H1 (cell line): ENCODE measurements around the gene ABLIM1. TPM values are rescaled to one million over a fixed set of nuclear protein-coding genes. Genes with fewer than 3 reads are reported as not detected.

Experiments
- polyA plus RNA-seq, 7 experiments: library from polyadenylated mRNA; depleted of rRNA in 3 of 7; stranded (reverse) in 5 of 7; unstranded in 2 of 7; fragments of >200 nt in 5 of 7; fragments of 200-250 nt in 2 of 7; gene quantifications; 1 replicate in 5 of 7; 2 replicates in 1 of 7; 4 replicates in 1 of 7; pipeline versions ENCODE4 v1.2.1 to v1.2.3, GENCODE V29; 2011 to 2013; ENCODE audit warnings: missing spikeins in 2 of 7, mixed read lengths in 2 of 7
- total RNA-seq: library from RNA; stranded (reverse); fragmentation: NEBNext Ultra II Directional; extraction: Animal tissue kit (Norgen Biotek cat#: 25700); gene quantifications from 2 replicates; pipeline ENCODE4 v1.2.1, GENCODE V29; 2021
- TF ChIP-seq, protein P1 (sequence below): fragments of 300-600 bp; sonication (generic); IDR thresholded peaks from 2 replicates; pipeline ENCODE4 v1.7.1; 2012; ENCODE audit warnings: low read length, moderate library complexity, mild to moderate bottlenecking, inconsistent platforms; ENCODE audit not compliant: insufficient replicate concordance

ABLIM1 gene
- total and polyA plus RNA-seq, 2 of the 8 experiments (the other 6 are each of a cell fraction or from before 2014, with no cell fraction given) = 51.2 to 51.7 TPM

DNA sequence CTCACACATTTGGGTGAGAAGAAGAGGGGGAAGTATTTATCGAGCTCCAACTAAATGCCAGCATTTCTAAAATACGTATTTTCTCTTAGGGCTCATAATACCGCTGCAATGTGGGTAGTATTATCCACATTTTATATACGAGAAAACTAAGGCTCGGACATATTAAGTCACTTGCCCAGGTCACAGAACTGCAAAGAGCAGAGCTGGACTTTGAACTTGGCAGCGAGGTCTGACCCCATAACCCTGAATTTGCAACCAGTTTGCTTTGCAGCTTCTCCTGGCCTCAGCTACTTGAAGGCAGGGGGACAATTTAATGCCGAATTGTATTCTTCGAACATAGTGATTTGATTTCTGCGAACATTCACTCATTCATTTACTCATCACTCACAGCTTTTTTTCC is 7.2 kb downstream of the ABLIM1 start (continued):
- TF ChIP-seq, protein P1, sequence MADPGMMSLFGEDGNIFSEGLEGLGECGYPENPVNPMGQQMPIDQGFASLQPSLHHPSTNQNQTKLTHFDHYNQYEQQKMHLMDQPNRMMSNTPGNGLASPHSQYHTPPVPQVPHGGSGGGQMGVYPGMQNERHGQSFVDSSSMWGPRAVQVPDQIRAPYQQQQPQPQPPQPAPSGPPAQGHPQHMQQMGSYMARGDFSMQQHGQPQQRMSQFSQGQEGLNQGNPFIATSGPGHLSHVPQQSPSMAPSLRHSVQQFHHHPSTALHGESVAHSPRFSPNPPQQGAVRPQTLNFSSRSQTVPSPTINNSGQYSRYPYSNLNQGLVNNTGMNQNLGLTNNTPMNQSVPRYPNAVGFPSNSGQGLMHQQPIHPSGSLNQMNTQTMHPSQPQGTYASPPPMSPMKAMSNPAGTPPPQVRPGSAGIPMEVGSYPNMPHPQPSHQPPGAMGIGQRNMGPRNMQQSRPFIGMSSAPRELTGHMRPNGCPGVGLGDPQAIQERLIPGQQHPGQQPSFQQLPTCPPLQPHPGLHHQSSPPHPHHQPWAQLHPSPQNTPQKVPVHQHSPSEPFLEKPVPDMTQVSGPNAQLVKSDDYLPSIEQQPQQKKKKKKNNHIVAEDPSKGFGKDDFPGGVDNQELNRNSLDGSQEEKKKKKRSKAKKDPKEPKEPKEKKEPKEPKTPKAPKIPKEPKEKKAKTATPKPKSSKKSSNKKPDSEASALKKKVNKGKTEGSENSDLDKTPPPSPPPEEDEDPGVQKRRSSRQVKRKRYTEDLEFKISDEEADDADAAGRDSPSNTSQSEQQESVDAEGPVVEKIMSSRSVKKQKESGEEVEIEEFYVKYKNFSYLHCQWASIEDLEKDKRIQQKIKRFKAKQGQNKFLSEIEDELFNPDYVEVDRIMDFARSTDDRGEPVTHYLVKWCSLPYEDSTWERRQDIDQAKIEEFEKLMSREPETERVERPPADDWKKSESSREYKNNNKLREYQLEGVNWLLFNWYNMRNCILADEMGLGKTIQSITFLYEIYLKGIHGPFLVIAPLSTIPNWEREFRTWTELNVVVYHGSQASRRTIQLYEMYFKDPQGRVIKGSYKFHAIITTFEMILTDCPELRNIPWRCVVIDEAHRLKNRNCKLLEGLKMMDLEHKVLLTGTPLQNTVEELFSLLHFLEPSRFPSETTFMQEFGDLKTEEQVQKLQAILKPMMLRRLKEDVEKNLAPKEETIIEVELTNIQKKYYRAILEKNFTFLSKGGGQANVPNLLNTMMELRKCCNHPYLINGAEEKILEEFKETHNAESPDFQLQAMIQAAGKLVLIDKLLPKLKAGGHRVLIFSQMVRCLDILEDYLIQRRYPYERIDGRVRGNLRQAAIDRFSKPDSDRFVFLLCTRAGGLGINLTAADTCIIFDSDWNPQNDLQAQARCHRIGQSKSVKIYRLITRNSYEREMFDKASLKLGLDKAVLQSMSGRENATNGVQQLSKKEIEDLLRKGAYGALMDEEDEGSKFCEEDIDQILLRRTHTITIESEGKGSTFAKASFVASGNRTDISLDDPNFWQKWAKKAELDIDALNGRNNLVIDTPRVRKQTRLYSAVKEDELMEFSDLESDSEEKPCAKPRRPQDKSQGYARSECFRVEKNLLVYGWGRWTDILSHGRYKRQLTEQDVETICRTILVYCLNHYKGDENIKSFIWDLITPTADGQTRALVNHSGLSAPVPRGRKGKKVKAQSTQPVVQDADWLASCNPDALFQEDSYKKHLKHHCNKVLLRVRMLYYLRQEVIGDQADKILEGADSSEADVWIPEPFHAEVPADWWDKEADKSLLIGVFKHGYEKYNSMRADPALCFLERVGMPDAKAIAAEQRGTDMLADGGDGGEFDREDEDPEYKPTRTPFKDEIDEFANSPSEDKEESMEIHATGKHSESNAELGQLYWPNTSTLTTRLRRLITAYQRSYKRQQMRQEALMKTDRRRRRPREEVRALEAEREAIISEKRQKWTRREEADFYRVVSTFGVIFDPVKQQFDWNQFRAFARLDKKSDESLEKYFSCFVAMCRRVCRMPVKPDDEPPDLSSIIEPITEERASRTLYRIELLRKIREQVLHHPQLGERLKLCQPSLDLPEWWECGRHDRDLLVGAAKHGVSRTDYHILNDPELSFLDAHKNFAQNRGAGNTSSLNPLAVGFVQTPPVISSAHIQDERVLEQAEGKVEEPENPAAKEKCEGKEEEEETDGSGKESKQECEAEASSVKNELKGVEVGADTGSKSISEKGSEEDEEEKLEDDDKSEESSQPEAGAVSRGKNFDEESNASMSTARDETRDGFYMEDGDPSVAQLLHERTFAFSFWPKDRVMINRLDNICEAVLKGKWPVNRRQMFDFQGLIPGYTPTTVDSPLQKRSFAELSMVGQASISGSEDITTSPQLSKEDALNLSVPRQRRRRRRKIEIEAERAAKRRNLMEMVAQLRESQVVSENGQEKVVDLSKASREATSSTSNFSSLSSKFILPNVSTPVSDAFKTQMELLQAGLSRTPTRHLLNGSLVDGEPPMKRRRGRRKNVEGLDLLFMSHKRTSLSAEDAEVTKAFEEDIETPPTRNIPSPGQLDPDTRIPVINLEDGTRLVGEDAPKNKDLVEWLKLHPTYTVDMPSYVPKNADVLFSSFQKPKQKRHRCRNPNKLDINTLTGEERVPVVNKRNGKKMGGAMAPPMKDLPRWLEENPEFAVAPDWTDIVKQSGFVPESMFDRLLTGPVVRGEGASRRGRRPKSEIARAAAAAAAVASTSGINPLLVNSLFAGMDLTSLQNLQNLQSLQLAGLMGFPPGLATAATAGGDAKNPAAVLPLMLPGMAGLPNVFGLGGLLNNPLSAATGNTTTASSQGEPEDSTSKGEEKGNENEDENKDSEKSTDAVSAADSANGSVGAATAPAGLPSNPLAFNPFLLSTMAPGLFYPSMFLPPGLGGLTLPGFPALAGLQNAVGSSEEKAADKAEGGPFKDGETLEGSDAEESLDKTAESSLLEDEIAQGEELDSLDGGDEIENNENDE = no peak
